Measurements from ENCODE around the gene PRRT2.

DNA sequence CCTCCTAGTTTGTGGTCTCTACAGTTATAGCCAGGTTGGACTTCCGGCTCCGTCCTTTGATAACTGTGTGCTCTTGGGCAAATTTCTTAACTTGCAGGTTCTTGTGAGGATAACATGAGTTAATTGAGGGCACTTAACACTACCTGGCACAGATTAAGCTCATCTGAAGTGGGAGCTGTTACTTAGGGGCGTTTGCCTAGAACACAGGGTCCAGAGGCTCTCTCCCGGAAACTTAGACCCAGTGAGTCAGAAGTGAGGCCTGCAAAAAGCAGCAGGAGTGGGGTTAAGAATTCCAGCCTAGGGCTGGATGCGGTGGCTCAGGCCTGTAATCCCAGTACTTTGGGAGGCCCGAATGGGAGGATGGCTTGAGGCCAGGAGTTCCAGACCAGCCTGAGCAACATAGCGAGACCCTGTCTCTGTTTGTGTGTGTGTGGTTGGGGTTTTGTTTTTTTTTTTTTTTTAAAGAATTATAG is 9.7 kb downstream of the PRRT2 start:
- TF ChIP-seq BHLHE40 (IDR thresholded peaks at IDR 0.05; ENCODE audit: low read depth, low read length) (no peak), ESRRA (IDR thresholded peaks at IDR 0.05; ENCODE audit: borderline replicate concordance, low read length) (no peak), MAFK (IDR thresholded peaks at IDR 0.05; ENCODE audit: partially characterized antibody) (no peak), SREBF2 (IDR thresholded peaks at IDR 0.05) (no peak), KDM5A (IDR thresholded peaks at IDR 0.05) (no peak), JUNB (IDR thresholded peaks at IDR 0.05) (no peak), POLR2AphosphoS2 (conservative IDR thresholded peaks at IDR 0.05; ENCODE audit: low read length) (no peak), SMC3 (IDR thresholded peaks at IDR 0.05) (no peak), POLR2A (IDR thresholded peaks at IDR 0.05; ENCODE audit: low read length) (no peak), RFX5 (IDR thresholded peaks at IDR 0.05) (no peak)
- TF ChIP-seq, protein P1, sequence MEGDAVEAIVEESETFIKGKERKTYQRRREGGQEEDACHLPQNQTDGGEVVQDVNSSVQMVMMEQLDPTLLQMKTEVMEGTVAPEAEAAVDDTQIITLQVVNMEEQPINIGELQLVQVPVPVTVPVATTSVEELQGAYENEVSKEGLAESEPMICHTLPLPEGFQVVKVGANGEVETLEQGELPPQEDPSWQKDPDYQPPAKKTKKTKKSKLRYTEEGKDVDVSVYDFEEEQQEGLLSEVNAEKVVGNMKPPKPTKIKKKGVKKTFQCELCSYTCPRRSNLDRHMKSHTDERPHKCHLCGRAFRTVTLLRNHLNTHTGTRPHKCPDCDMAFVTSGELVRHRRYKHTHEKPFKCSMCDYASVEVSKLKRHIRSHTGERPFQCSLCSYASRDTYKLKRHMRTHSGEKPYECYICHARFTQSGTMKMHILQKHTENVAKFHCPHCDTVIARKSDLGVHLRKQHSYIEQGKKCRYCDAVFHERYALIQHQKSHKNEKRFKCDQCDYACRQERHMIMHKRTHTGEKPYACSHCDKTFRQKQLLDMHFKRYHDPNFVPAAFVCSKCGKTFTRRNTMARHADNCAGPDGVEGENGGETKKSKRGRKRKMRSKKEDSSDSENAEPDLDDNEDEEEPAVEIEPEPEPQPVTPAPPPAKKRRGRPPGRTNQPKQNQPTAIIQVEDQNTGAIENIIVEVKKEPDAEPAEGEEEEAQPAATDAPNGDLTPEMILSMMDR (IDR thresholded peaks at IDR 0.05): no peak
- TF ChIP-seq, protein P2, sequence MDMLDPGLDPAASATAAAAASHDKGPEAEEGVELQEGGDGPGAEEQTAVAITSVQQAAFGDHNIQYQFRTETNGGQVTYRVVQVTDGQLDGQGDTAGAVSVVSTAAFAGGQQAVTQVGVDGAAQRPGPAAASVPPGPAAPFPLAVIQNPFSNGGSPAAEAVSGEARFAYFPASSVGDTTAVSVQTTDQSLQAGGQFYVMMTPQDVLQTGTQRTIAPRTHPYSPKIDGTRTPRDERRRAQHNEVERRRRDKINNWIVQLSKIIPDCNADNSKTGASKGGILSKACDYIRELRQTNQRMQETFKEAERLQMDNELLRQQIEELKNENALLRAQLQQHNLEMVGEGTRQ (IDR thresholded peaks at IDR 0.05): no peak
- TF ChIP-seq, protein P3, sequence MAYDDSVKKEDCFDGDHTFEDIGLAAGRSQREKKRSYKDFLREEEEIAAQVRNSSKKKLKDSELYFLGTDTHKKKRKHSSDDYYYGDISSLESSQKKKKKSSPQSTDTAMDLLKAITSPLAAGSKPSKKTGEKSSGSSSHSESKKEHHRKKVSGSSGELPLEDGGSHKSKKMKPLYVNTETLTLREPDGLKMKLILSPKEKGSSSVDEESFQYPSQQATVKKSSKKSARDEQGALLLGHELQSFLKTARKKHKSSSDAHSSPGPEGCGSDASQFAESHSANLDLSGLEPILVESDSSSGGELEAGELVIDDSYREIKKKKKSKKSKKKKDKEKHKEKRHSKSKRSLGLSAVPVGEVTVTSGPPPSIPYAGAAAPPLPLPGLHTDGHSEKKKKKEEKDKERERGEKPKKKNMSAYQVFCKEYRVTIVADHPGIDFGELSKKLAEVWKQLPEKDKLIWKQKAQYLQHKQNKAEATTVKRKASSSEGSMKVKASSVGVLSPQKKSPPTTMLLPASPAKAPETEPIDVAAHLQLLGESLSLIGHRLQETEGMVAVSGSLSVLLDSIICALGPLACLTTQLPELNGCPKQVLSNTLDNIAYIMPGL (CRISPR knock-in tag; IDR thresholded peaks at IDR 0.05; ENCODE audit: borderline replicate concordance): no peak
- TF ChIP-seq, protein P4, sequence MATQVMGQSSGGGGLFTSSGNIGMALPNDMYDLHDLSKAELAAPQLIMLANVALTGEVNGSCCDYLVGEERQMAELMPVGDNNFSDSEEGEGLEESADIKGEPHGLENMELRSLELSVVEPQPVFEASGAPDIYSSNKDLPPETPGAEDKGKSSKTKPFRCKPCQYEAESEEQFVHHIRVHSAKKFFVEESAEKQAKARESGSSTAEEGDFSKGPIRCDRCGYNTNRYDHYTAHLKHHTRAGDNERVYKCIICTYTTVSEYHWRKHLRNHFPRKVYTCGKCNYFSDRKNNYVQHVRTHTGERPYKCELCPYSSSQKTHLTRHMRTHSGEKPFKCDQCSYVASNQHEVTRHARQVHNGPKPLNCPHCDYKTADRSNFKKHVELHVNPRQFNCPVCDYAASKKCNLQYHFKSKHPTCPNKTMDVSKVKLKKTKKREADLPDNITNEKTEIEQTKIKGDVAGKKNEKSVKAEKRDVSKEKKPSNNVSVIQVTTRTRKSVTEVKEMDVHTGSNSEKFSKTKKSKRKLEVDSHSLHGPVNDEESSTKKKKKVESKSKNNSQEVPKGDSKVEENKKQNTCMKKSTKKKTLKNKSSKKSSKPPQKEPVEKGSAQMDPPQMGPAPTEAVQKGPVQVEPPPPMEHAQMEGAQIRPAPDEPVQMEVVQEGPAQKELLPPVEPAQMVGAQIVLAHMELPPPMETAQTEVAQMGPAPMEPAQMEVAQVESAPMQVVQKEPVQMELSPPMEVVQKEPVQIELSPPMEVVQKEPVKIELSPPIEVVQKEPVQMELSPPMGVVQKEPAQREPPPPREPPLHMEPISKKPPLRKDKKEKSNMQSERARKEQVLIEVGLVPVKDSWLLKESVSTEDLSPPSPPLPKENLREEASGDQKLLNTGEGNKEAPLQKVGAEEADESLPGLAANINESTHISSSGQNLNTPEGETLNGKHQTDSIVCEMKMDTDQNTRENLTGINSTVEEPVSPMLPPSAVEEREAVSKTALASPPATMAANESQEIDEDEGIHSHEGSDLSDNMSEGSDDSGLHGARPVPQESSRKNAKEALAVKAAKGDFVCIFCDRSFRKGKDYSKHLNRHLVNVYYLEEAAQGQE (IDR thresholded peaks at IDR 0.05): no peak
